ENCODE results near the gene MRPL55.

Gene MRPL55

DNA sequence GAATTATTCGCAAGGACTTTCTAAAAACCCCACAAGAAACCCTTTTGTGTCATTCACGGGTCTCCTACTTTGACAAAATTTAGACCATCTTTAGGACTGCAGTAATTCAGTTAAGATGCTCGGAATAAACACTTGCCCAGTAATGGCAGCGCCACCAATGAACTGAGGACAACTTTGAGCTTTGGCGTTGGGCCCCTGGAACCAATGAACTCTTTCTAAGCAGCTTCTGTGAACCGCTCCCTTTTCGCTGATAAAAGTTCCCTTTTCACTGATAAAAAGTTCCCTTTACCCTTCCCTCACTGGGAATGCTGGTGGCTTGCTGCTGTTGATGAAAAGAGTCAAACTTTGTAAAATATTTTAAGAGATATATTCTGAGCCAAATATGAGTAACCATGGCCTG lies 1.5 kb upstream of the MRPL55 start:
- H3K36me3 Mint-ChIP-seq (ENCODE audit: low read depth): no peaks in the 10 kb centered on the region
- H3K27ac Mint-ChIP-seq: no peak overlapping the region

DNA sequence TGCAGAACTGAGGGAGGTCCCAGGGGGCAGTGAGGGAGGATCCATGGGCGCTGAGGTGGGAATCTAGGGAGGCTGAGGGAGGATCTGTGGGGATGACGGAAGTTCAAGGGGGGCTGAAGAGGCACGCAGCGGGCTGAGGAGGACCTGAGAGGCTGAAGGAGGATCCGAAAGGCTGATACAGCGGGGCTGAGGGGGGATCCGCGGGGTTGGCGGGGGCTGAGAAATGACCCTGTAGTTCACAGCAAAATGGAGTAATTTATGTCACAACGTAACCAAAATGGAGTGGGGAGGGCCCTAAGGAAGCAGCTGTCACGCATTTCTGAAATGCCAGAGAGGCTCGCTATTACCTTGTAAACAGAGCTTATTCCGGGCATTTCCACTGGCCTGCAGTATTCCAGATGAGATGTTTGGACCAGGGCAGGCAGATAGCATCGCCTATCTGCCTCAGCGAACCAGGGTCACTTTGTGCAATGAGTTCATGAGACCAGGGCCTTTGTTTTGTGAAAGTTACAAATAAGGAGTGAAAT lies 926 bp upstream of the MRPL55 start:
- Mint-ChIP-seq H3K27me3 (ENCODE audit: low read depth, poor library complexity) (peaks cover 27% of the 10 kb centered on the region), H3K4me3 (peak overlapping the region; percentile 95), H3K9me3 (peaks cover 4% of the 10 kb centered on the region), H3K36me3 (ENCODE audit: low read depth) (no peaks in the 10 kb centered on the region), H3K27ac (peak overlapping the region; percentile 70), H3K4me1 (peaks cover 23% of the 10 kb centered on the region)
- DNase-seq: no peak
- TF ChIP-seq CTCF (IDR thresholded peaks at IDR 0.05): no peak

More for the DNA sequence above, 1.5 kb upstream of the MRPL55 start:
- TF ChIP-seq CTCF (IDR thresholded peaks at IDR 0.05): no peak
- peaks cover 23% of the 10 kb centered on the region for H3K4me1 Mint-ChIP-seq
- H3K4me3 Mint-ChIP-seq: no peak overlapping the region
- DNase-seq: no peak
- peaks cover 8% of the 10 kb centered on the region for H3K9me3 Mint-ChIP-seq
- peaks cover 27% of the 10 kb centered on the region for H3K27me3 Mint-ChIP-seq (ENCODE audit: low read depth, poor library complexity)

DNA sequence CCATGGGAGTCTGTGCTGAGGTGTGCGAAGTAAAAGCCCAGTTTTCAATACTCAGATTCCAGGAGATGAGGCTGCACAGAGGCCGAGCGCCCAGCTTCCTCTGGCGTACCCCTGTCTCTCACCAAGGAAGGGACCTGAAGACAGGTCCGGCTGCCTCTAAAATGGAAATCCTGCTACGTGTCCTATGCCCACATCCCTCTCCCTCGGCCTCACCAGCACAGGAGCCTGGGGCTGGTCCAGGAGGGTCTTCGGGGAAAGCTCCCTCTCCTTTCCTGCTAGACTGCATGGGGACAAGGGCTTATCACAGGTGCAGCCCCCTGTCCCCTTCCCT lies 392 bp downstream of the MRPL55 start:
- Mint-ChIP-seq H3K27ac (peak overlapping the region; percentile 59), H3K4me3 (peak overlapping the region; percentile 95), H3K27me3 (ENCODE audit: low read depth, poor library complexity) (peaks cover 24% of the 10 kb centered on the region), H3K36me3 (ENCODE audit: low read depth) (no peaks in the 10 kb centered on the region), H3K9me3 (no peaks in the 10 kb centered on the region), H3K4me1 (peaks cover 33% of the 10 kb centered on the region)
- DNase-seq: no peak
- TF ChIP-seq CTCF (IDR thresholded peaks at IDR 0.05): no peak

- Mint-ChIP-seq H3K36me3 (ENCODE audit: low read depth) (no peaks in the 10 kb centered on the region), H3K27me3 (ENCODE audit: low read depth, poor library complexity) (peaks cover 19% of the 10 kb centered on the region), H3K27ac (peak overlapping the region; percentile 59), H3K4me3 (peak overlapping the region; percentile 95), H3K4me1 (peaks cover 37% of the 10 kb centered on the region), H3K9me3 (no peaks in the 10 kb centered on the region)
- DNase-seq: no peak
- no peak for TF ChIP-seq CTCF (IDR thresholded peaks at IDR 0.05)
These were observed 926 bp downstream of the MRPL55 start for GRCh38 chr1:228108055-228108690.

DNA sequence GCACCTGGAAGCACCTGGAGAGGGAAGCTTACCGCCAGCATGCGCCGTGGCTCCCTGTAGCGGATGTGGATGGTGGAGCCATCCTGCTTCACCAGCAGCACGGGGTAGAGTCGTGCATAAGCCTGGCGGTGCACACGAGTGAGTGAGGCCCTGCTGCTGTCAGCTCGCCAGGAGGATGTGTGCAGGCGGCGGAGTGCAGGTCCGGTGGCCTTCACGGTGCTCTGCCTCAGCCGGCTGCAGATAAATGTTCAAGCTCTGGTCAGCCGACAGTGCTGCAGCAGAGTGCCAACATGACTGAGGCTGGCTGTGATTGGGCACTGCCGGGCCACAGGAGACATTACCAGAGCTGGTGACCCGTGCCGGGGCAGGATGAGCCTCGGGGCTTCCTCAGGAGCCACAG lies 1.5 kb downstream of the MRPL55 start:
- H3K4me3 Mint-ChIP-seq: peak overlapping the region; percentile 95
- DNase-seq: no peak
- H3K4me1 Mint-ChIP-seq: peaks cover 39% of the 10 kb centered on the region
- no peak for TF ChIP-seq CTCF (IDR thresholded peaks at IDR 0.05)
- peaks cover 14% of the 10 kb centered on the region for H3K27me3 Mint-ChIP-seq (ENCODE audit: low read depth, poor library complexity)
- H3K9me3 Mint-ChIP-seq: no peaks in the 10 kb centered on the region
- H3K27ac Mint-ChIP-seq: no peak overlapping the region
- H3K36me3 Mint-ChIP-seq (ENCODE audit: low read depth): no peaks in the 10 kb centered on the region

GRCh38 chr1:228106800-228107054 lies 2.4 kb downstream of the MRPL55 start:
- no peak for DNase-seq
- H3K4me1 Mint-ChIP-seq: peaks cover 39% of the 10 kb centered on the region
- no peaks in the 10 kb centered on the region for H3K9me3 Mint-ChIP-seq
- peaks cover 7% of the 10 kb centered on the region for H3K27me3 Mint-ChIP-seq (ENCODE audit: low read depth, poor library complexity)
- H3K4me3 Mint-ChIP-seq: peak overlapping the region; percentile 14
- no peaks in the 10 kb centered on the region for H3K36me3 Mint-ChIP-seq (ENCODE audit: low read depth)
- TF ChIP-seq CTCF (IDR thresholded peaks at IDR 0.05): no peak
- H3K27ac Mint-ChIP-seq: no peak overlapping the region

All from nephron progenitor cell (in vitro differentiated cells).